BLaER1 treated with 17β-estradiol and CSF1 and Interleukin-3, amounts not matched to agents 10 nM and 100 nM (cell line): ENCODE data around the gene IFT27.
A peak's percentile ranks its signal among the peaks of the same experiment; 100 is the strongest.

Experiments
- H3K27ac ChIP-seq, 11 experiments: shearing (Covaris generic); formaldehyde crosslinking; 2 replicates each; pipeline ENCODE4 v1.8.1; 2022
- H3K27me3 ChIP-seq, 11 experiments: shearing (Covaris generic); formaldehyde crosslinking; 2 replicates each; pipeline ENCODE4 v1.8.1; 2022
- H3K36me3 ChIP-seq, 11 experiments: shearing (Covaris generic); formaldehyde crosslinking; 2 replicates each; pipeline ENCODE4 v1.8.1; 2022
- H3K4me1 ChIP-seq, 10 experiments: shearing (Covaris generic); formaldehyde crosslinking; 2 replicates each; pipeline ENCODE4 v1.8.1; 2022
- H3K4me2 ChIP-seq, 11 experiments: shearing (Covaris generic); formaldehyde crosslinking; 2 replicates each; pipeline ENCODE4 v1.8.1; 2022
- H3K4me3 ChIP-seq, 10 experiments: shearing (Covaris generic); formaldehyde crosslinking; 2 replicates each; pipeline ENCODE4 v1.8.1; 2022
- H3K9ac ChIP-seq, 11 experiments: shearing (Covaris generic); formaldehyde crosslinking; 2 replicates each; pipeline ENCODE4 v1.8.1; 2022
- H3K9me3 ChIP-seq, 11 experiments: shearing (Covaris generic); formaldehyde crosslinking; replicated peaks in 1 of 11; 2 replicates each; pipeline ENCODE4 v1.8.1; 2022
- H4K20me1 ChIP-seq, 11 experiments: shearing (Covaris generic); formaldehyde crosslinking; 2 replicates each; pipeline ENCODE4 v1.8.1; 2022
- Cebpa-rat ChIP-seq, 11 experiments: shearing (Covaris generic); IDR thresholded peaks; 2 replicates each; pipeline ENCODE4 v1.8.1; 2022

Gene IFT27

GRCh38 chr22:36741204-36741793 lies 34.6 kb downstream of the IFT27 start:
- Histone ChIP-seq H3K27me3 (no peaks in the 10 kb centered on the region), H3K4me3 (no peak overlapping the region), H3K4me1 (peaks cover 30 to 57% (median 40%) of the 10 kb centered on the region in 10 experiments), H4K20me1 (no peaks in the 10 kb centered on the region), H3K4me2 (no peak overlapping the region), H3K36me3 (no peaks in the 10 kb centered on the region), H3K9ac (no peak overlapping the region), H3K9me3 (peaks cover 0 to 13% (median 8%) of the 10 kb centered on the region in 11 experiments; a peak in 12 of 22 replicates), H3K27ac (no peak overlapping the region)
- no peak for TF ChIP-seq Cebpa-rat (IDR thresholded peaks at IDR 0.05)

GRCh38 chr22:36740716-36741115 lies 35.2 kb downstream of the IFT27 start:
- Histone ChIP-seq H3K9ac (no peak overlapping the region), H3K36me3 (no peaks in the 10 kb centered on the region), H3K9me3 (peaks cover 0 to 13% (median 8%) of the 10 kb centered on the region in 11 experiments; a peak in 12 of 22 replicates), H3K4me3 (no peak overlapping the region), H3K4me1 (peaks cover 36 to 57% (median 42%) of the 10 kb centered on the region in 10 experiments), H3K27ac (no peak overlapping the region), H3K4me2 (no peak overlapping the region), H3K27me3 (no peaks in the 10 kb centered on the region), H4K20me1 (no peaks in the 10 kb centered on the region)
- TF ChIP-seq Cebpa-rat (IDR thresholded peaks at IDR 0.05), result no peak

- no peak for TF ChIP-seq Cebpa-rat (IDR thresholded peaks at IDR 0.05)
- Histone ChIP-seq H3K27ac (no peak overlapping the region), H3K4me2 (peak overlapping the region in 4 of 11 experiments; percentile 79 to 91 (median 86); a peak in 4 of 22 replicates), H4K20me1 (peaks cover 0 to 6% (median 0%) of the 10 kb centered on the region in 11 experiments; a peak in 1 of 22 replicates), H3K9me3 (peaks cover 0 to 13% (median 8%) of the 10 kb centered on the region in 11 experiments; a peak in 12 of 22 replicates), H3K27me3 (no peaks in the 10 kb centered on the region), H3K4me3 (no peak overlapping the region), H3K36me3 (no peaks in the 10 kb centered on the region), H3K4me1 (peaks cover 47 to 58% (median 50%) of the 10 kb centered on the region in 10 experiments), H3K9ac (no peak overlapping the region)
Measured at GRCh38 chr22:36739185-36739584, 36.7 kb downstream of the IFT27 start.

- H3K27ac ChIP-seq, result peak overlapping the region in 1 of 11 experiments; percentile 63; a peak in 3 of 22 replicates
- no peaks in the 10 kb centered on the region for H3K27me3 ChIP-seq
- peaks cover 51 to 60% (median 55%) of the 10 kb centered on the region in 10 experiments for H3K4me1 ChIP-seq
- no peaks in the 10 kb centered on the region for H3K36me3 ChIP-seq
- H4K20me1 ChIP-seq, result peaks cover 0 to 10% (median 0%) of the 10 kb centered on the region in 11 experiments; a peak in 1 of 22 replicates
- peaks cover 0 to 13% (median 8%) of the 10 kb centered on the region in 11 experiments; a peak in 12 of 22 replicates for H3K9me3 ChIP-seq
- no peak overlapping the region; a peak in 2 of 22 replicates for H3K9ac ChIP-seq
- H3K4me3 ChIP-seq, result no peak overlapping the region
- no peak for TF ChIP-seq Cebpa-rat (IDR thresholded peaks at IDR 0.05)
- peak overlapping the region; percentile 79 to 92 (median 86) for H3K4me2 ChIP-seq
Measured at GRCh38 chr22:36738416-36739020, 37.4 kb downstream of the IFT27 start.

- H3K27me3 ChIP-seq, result no peaks in the 10 kb centered on the region
- H3K4me3 ChIP-seq, result peak overlapping the region in 3 of 10 experiments; percentile 13 to 49 (median 19); a peak in 5 of 20 replicates
- H3K4me1 ChIP-seq, result peaks cover 53 to 65% (median 58%) of the 10 kb centered on the region in 10 experiments
- peak overlapping the region in 6 of 11 experiments; percentile 32 to 63 (median 49); a peak in 8 of 22 replicates for H3K9ac ChIP-seq
- H3K36me3 ChIP-seq, result no peaks in the 10 kb centered on the region
- TF ChIP-seq Cebpa-rat (IDR thresholded peaks at IDR 0.05), result no peak
- peak overlapping the region; percentile 79 to 92 (median 86) for H3K4me2 ChIP-seq
- peaks cover 0 to 10% (median 0%) of the 10 kb centered on the region in 11 experiments; a peak in 1 of 22 replicates for H4K20me1 ChIP-seq
- H3K9me3 ChIP-seq, result peaks cover 0 to 13% (median 8%) of the 10 kb centered on the region in 11 experiments; a peak in 12 of 22 replicates
- peak overlapping the region in 8 of 11 experiments; percentile 9 to 73 (median 62); a peak in 14 of 22 replicates for H3K27ac ChIP-seq
Measured at GRCh38 chr22:36737776-36738175, 38.1 kb downstream of the IFT27 start.

- H3K27me3 ChIP-seq, result no peaks in the 10 kb centered on the region
Measured at GRCh38 chr22:36736701-36737320, 39.1 kb downstream of the IFT27 start.

GRCh38 chr22:36734171-36735058 lies 41.5 kb downstream of the IFT27 start:
- no peak for TF ChIP-seq Cebpa-rat (IDR thresholded peaks at IDR 0.05)
- H3K4me3 ChIP-seq, result no peak overlapping the region
- peaks cover 53 to 62% (median 58%) of the 10 kb centered on the region in 10 experiments for H3K4me1 ChIP-seq
- peaks cover 0 to 4% (median 3%) of the 10 kb centered on the region in 11 experiments; a peak in 11 of 22 replicates for H3K9me3 ChIP-seq
- peak overlapping the region in 9 of 11 experiments; percentile 18 to 69 (median 48); a peak in 17 of 22 replicates for H3K27ac ChIP-seq
- peak overlapping the region in 5 of 11 experiments; percentile 20 to 43 (median 38); a peak in 5 of 22 replicates for H3K9ac ChIP-seq
- H3K4me2 ChIP-seq, result peak overlapping the region; percentile 66 to 91 (median 80)
- H3K27me3 ChIP-seq, result no peaks in the 10 kb centered on the region
- H3K36me3 ChIP-seq, result no peaks in the 10 kb centered on the region
- peaks cover 0 to 10% (median 0%) of the 10 kb centered on the region in 11 experiments; a peak in 1 of 22 replicates for H4K20me1 ChIP-seq

More at GRCh38 chr22:36736701-36737320, 39.1 kb downstream of the IFT27 start:
- peak overlapping the region; percentile 79 to 92 (median 86) for H3K4me2 ChIP-seq
- peaks cover 0 to 10% (median 0%) of the 10 kb centered on the region in 11 experiments; a peak in 1 of 22 replicates for H4K20me1 ChIP-seq
- peak overlapping the region in 2 of 10 experiments; percentile 9 to 30; a peak in 2 of 20 replicates for H3K4me3 ChIP-seq
- H3K4me1 ChIP-seq, result peaks cover 53 to 64% (median 58%) of the 10 kb centered on the region in 10 experiments
- H3K9ac ChIP-seq, result peak overlapping the region in 6 of 11 experiments; percentile 32 to 63 (median 49); a peak in 7 of 22 replicates
- H3K27ac ChIP-seq, result peak overlapping the region in 9 of 11 experiments; percentile 9 to 73 (median 62); a peak in 15 of 22 replicates
- no peak for TF ChIP-seq Cebpa-rat (IDR thresholded peaks at IDR 0.05)
- H3K36me3 ChIP-seq, result no peaks in the 10 kb centered on the region
- H3K9me3 ChIP-seq, result peaks cover 0 to 13% (median 8%) of the 10 kb centered on the region in 11 experiments; a peak in 12 of 22 replicates
